ENCODE results near the gene HIF1AN. TPM values are rescaled to one million over a fixed set of nuclear protein-coding genes. Genes with fewer than 3 reads are reported as not detected.

The HIF1AN gene
- total and polyA plus RNA-seq, 2 donors from 2014 or later, result 10.9 to 40.6 TPM

- Histone ChIP-seq H3K36me3 (ENCODE audit: control insufficient read depth in 2 of 3, insufficient read depth in 3 of 3, low read length in 3 of 3) (no peaks in the 10 kb centered on the region), H3K9ac (ENCODE audit: low read length in 3 of 3) (no peak overlapping the region), H3K27me3 (ENCODE audit: control insufficient read depth, insufficient read depth, low read length) (peaks cover 5% of the 10 kb centered on the region), H3K27ac (ENCODE audit: low read depth in 2 of 2, low read length in 2 of 2) (no peak overlapping the region), H3K9me3 (ENCODE audit: control insufficient read depth in 2 of 3, insufficient read depth in 1 of 3, low read length in 3 of 3) (peaks cover 0 to 3% (median 0%) of the 10 kb centered on the region in 3 donors), H3K4me1 (ENCODE audit: control insufficient read depth in 2 of 3, insufficient read depth in 2 of 3, low read depth in 1 of 3, low read length in 3 of 3) (peaks cover 0 to 8% (median 0%) of the 10 kb centered on the region in 3 donors), H3K4me3 (ENCODE audit: low read length in 3 of 3) (no peak overlapping the region)
- TF ChIP-seq CTCF (IDR thresholded peaks at IDR 0.05; ENCODE audit: borderline replicate concordance, extremely low read depth, insufficient read depth), result no peak
- no peak for FAIRE-seq
- intact Hi-C loops (cut with DNase I), result loop anchor here (10.0 kb wide), 1 partner anchor 308 kb away; no protein-coding TSS in a partner anchor
- peak in 1 of 5 donors; percentile 35 for DNase-seq
These were observed 31.5 kb downstream of the HIF1AN start for GRCh38 chr10:100567249-100567648.

GRCh38 chr10:100567826-100568225, 32.1 kb downstream of the HIF1AN start:
- Histone ChIP-seq H3K27ac (ENCODE audit: low read depth in 2 of 2, low read length in 2 of 2) (no peak overlapping the region), H3K36me3 (ENCODE audit: control insufficient read depth in 2 of 3, insufficient read depth in 3 of 3, low read length in 3 of 3) (no peaks in the 10 kb centered on the region), H3K4me3 (ENCODE audit: low read length in 3 of 3) (no peak overlapping the region), H3K9ac (ENCODE audit: low read length in 3 of 3) (no peak overlapping the region), H3K27me3 (ENCODE audit: control insufficient read depth, insufficient read depth, low read length) (peaks cover 4% of the 10 kb centered on the region), H3K4me1 (ENCODE audit: control insufficient read depth in 2 of 3, insufficient read depth in 2 of 3, low read depth in 1 of 3, low read length in 3 of 3) (peaks cover 0 to 8% (median 0%) of the 10 kb centered on the region in 3 donors), H3K9me3 (ENCODE audit: control insufficient read depth in 2 of 3, insufficient read depth in 1 of 3, low read length in 3 of 3) (peaks cover 0 to 3% (median 0%) of the 10 kb centered on the region in 3 donors)
- intact Hi-C loops (cut with DNase I), result loop anchor here (10.0 kb wide), 1 partner anchor 307 kb away; no protein-coding TSS in a partner anchor
- no peak for TF ChIP-seq CTCF (IDR thresholded peaks at IDR 0.05; ENCODE audit: borderline replicate concordance, extremely low read depth, insufficient read depth)
- no peak for FAIRE-seq
- peak in 3 of 5 donors; percentile 31 to 42 (median 37) for DNase-seq

- no peak overlapping the region for H3K4me3 ChIP-seq (ENCODE audit: low read length in 3 of 3)
- H3K4me1 ChIP-seq (ENCODE audit: control insufficient read depth in 2 of 3, insufficient read depth in 2 of 3, low read depth in 1 of 3, low read length in 3 of 3), result peaks cover 0 to 8% (median 0%) of the 10 kb centered on the region in 3 donors
- no peak overlapping the region for H3K9ac ChIP-seq (ENCODE audit: low read length in 3 of 3)
- no peak for TF ChIP-seq CTCF (IDR thresholded peaks at IDR 0.05; ENCODE audit: borderline replicate concordance, extremely low read depth, insufficient read depth)
- no peak overlapping the region for H3K27ac ChIP-seq (ENCODE audit: low read depth in 2 of 2, low read length in 2 of 2)
- DNase-seq, result peak in 2 of 5 donors; percentile 29 to 40
- intact Hi-C loops (cut with DNase I), result loop anchor here (10.0 kb wide), 1 partner anchor 306 kb away; no protein-coding TSS in a partner anchor
- H3K36me3 ChIP-seq (ENCODE audit: control insufficient read depth in 2 of 3, insufficient read depth in 3 of 3, low read length in 3 of 3), result no peaks in the 10 kb centered on the region
- peaks cover 3% of the 10 kb centered on the region for H3K27me3 ChIP-seq (ENCODE audit: control insufficient read depth, insufficient read depth, low read length)
- FAIRE-seq, result no peak
- H3K9me3 ChIP-seq (ENCODE audit: control insufficient read depth in 2 of 3, insufficient read depth in 1 of 3, low read length in 3 of 3), result peaks cover 0 to 3% (median 0%) of the 10 kb centered on the region in 3 donors
These were observed 33.2 kb downstream of the HIF1AN start for GRCh38 chr10:100568912-100569311.
